Loucy (cell line): ENCODE data around the gene KRT13.

ENCODE experiments used
- H2AFZ ChIP-seq: fragments of 200-600 bp; sonication (generic); 2 replicates; pipeline ENCODE4 v1.6.0; 2016; ENCODE audit warnings: antibody characterized with exemption, mild to moderate bottlenecking, low read length, moderate library complexity
- H3F3A ChIP-seq: fragments of 200-600 bp; 2 replicates; pipeline ENCODE4 v1.6.0; 2016; ENCODE audit warnings: antibody characterized with exemption, low read depth, mild to moderate bottlenecking
- H3K27me3 ChIP-seq: fragments of 200-600 bp; sonication (generic); 2 replicates; pipeline ENCODE4 v1.6.1; 2014; ENCODE audit warnings: low read length, mild to moderate bottlenecking; ENCODE audit not compliant: insufficient read depth, poor library complexity, severe bottlenecking
- H3K36me3 ChIP-seq: fragments of 200-600 bp; sonication (generic); 2 replicates; pipeline ENCODE4 v1.6.1; 2016; ENCODE audit warnings: low read length; ENCODE audit not compliant: insufficient read depth
- H3K4me1 ChIP-seq: fragments of 200-600 bp; sonication (generic); 2 replicates; pipeline ENCODE4 v1.5.1; 2014; ENCODE audit warnings: low read length, mild to moderate bottlenecking; ENCODE audit not compliant: insufficient read depth, poor library complexity, severe bottlenecking
- H3K4me2 ChIP-seq: fragments of 200-600 bp; sonication (generic); 2 replicates; pipeline ENCODE4 v1.6.0; 2014; ENCODE audit warnings: antibody characterized with exemption, low read length, low read depth, mild to moderate bottlenecking; ENCODE audit not compliant: poor library complexity, severe bottlenecking
- H3K4me3 ChIP-seq: fragments of 200-600 bp; sonication (generic); 2 replicates; pipeline ENCODE4 v1.5.1; 2014; ENCODE audit warnings: low read length, mild to moderate bottlenecking, mixed read lengths; ENCODE audit not compliant: poor library complexity, severe bottlenecking
- H3K79me2 ChIP-seq: fragments of 200-600 bp; sonication (generic); 2 replicates; pipeline ENCODE4 v1.6.1; 2014; ENCODE audit warnings: low read length; ENCODE audit not compliant: insufficient read depth
- H3K9ac ChIP-seq: fragments of 200-600 bp; sonication (generic); 2 replicates; pipeline ENCODE4 v1.6.0; 2014; ENCODE audit warnings: mild to moderate bottlenecking, low read depth, low read length, moderate library complexity; ENCODE audit not compliant: poor library complexity, severe bottlenecking
- H3K9me2 ChIP-seq: fragments of 200-600 bp; sonication (generic); replicated peaks from 2 replicates; pipeline ENCODE4 v1.6.1; 2016; ENCODE audit warnings: low read depth, low read length, mixed read lengths
- H3K9me3 ChIP-seq: fragments of 200-600 bp; sonication (generic); 2 replicates; pipeline ENCODE4 v1.6.1; 2014; ENCODE audit warnings: mild to moderate bottlenecking, antibody characterized with exemption, low read length, low read depth; ENCODE audit not compliant: insufficient read depth
- H4K20me1 ChIP-seq: fragments of 200-600 bp; sonication (generic); 2 replicates; pipeline ENCODE4 v1.6.0; 2014; ENCODE audit warnings: antibody characterized with exemption, low read length, mild to moderate bottlenecking; ENCODE audit not compliant: insufficient read depth, poor library complexity, severe bottlenecking
- EZH2phosphoT487 ChIP-seq: fragments of 200-600 bp; IDR thresholded peaks from 2 replicates; pipeline ENCODE4 v1.6.1; 2018; ENCODE audit warnings: antibody characterized with exemption, mild to moderate bottlenecking, moderate library complexity, borderline replicate concordance
- TF ChIP-seq, protein P1 (sequence below): fragments of 200-600 bp; sonication (generic); conservative IDR thresholded peaks from 2 replicates; pipeline ENCODE4 v1.5.1; 2014; ENCODE audit warnings: mild to moderate bottlenecking, antibody characterized with exemption, low read length

Gene KRT13

DNA sequence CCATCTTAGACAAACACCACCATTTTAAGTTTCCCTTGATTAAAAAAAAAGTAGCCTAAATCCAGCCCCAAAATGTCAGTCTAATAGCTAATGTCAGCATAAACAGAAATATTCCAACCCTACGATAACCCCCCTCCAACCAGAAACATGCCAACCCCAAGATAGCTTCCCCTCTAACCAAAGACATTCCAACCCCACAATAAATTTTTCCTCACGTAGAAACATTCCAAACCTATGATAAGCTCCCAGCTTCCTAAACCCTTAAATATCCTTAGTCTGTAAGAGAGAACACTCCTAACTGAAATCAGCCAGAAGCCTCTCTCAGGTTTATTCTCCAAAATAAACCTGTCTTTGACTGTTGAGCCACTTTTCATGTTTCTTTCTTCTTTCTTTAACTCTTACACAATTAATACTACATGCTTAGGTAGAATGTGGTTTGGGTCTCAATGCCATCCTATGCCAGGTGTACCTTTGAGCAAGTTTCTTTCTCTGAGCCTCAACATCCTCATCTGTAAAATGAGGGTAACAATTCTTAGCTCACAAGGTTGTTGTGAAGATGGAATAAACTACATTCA lies 54.2 kb downstream of the KRT13 start:
- Histone ChIP-seq H3K79me2 (no peaks in the 10 kb centered on the region), H3K4me1 (no peaks in the 10 kb centered on the region), H3F3A (no peaks in the 10 kb centered on the region), H3K9me2 (no peaks in the 10 kb centered on the region), H4K20me1 (no peaks in the 10 kb centered on the region), H3K27me3 (peaks cover 8% of the 10 kb centered on the region), H3K4me2 (no peak overlapping the region), H3K4me3 (no peak overlapping the region), H3K36me3 (no peaks in the 10 kb centered on the region), H2AFZ (no peak overlapping the region), H3K9me3 (no peaks in the 10 kb centered on the region), H3K9ac (no peak overlapping the region)
- TF ChIP-seq EZH2phosphoT487: no peak
- TF ChIP-seq, protein P1, sequence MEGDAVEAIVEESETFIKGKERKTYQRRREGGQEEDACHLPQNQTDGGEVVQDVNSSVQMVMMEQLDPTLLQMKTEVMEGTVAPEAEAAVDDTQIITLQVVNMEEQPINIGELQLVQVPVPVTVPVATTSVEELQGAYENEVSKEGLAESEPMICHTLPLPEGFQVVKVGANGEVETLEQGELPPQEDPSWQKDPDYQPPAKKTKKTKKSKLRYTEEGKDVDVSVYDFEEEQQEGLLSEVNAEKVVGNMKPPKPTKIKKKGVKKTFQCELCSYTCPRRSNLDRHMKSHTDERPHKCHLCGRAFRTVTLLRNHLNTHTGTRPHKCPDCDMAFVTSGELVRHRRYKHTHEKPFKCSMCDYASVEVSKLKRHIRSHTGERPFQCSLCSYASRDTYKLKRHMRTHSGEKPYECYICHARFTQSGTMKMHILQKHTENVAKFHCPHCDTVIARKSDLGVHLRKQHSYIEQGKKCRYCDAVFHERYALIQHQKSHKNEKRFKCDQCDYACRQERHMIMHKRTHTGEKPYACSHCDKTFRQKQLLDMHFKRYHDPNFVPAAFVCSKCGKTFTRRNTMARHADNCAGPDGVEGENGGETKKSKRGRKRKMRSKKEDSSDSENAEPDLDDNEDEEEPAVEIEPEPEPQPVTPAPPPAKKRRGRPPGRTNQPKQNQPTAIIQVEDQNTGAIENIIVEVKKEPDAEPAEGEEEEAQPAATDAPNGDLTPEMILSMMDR: no peak
